Measurements from ENCODE around the gene MAJIN. TPM values are rescaled to one million over a fixed set of nuclear protein-coding genes. Genes with fewer than 3 reads are reported as not detected.

The MAJIN gene
- total and polyA plus RNA-seq, 11 donors = not detected

- Histone ChIP-seq H3K4me1 (no peaks in the 10 kb centered on the region), H3K27ac (no peak within 1 kb of the TSS), H3K36me3 (peaks cover 0 to 45% (median 37%) of the 10 kb centered on the region in 9 donors), H3K9me3 (no peaks in the 10 kb centered on the region), H3K27me3 (no peaks in the 10 kb centered on the region), H3K4me3 (no peak within 1 kb of the TSS)
- no peak for DNase-seq
- TF ChIP-seq POLR2A (IDR thresholded peaks at IDR 0.05) = no peak
- no peak for TF ChIP-seq CTCF (IDR thresholded peaks at IDR 0.05)
- intact Hi-C loops (cut with DNase I) = no loop called here
- peak in 2 of 4 donors; percentile 17 to 28 for ATAC-seq
- 68 to 74% (median 71%) methylated on average over 11 to 14 of the region's 14 CpGs for WGBS, 4 donors
Observed at GRCh38 chr11:64935359-64936081, 36.4 kb downstream of the MAJIN start, which contains the start of gene GPHA2. Gene GPHA2, minus strand, starts transcription at chr11:64935893. Its CDS starts 433 bp downstream, at chr11:64935460.

GRCh38 chr11:64934682-64935358, 37.1 kb downstream of the MAJIN start:
- Histone ChIP-seq H3K4me3 (no peak overlapping the region), H3K4me1 (no peaks in the 10 kb centered on the region), H3K27me3 (no peaks in the 10 kb centered on the region), H3K36me3 (peaks cover 0 to 52% (median 44%) of the 10 kb centered on the region in 9 donors), H3K9me3 (no peaks in the 10 kb centered on the region), H3K27ac (no peak overlapping the region)
- DNase-seq (no peak), ATAC-seq (peak in 2 of 4 donors; percentile 18 to 27)
- 75 to 83% (median 81%) methylated on average over 21 to 27 of the region's 27 CpGs for WGBS, 4 donors
- no peak for TF ChIP-seq CTCF (IDR thresholded peaks at IDR 0.05)
- no peak for TF ChIP-seq POLR2A (IDR thresholded peaks at IDR 0.05)
- intact Hi-C loops (cut with DNase I) = no loop called here

- TF ChIP-seq POLR2A (IDR thresholded peaks at IDR 0.05) = no peak
- peak in 1 of 4 donors; percentile 6 for ATAC-seq
- WGBS, 4 donors = 89 to 95% (median 90%) methylated on average over 8 to 10 of the region's 10 CpGs
- Histone ChIP-seq H3K4me1 (no peaks in the 10 kb centered on the region), H3K27me3 (no peaks in the 10 kb centered on the region), H3K27ac (no peak overlapping the region), H3K36me3 (peaks cover 0 to 59% (median 51%) of the 10 kb centered on the region in 9 donors), H3K9me3 (no peaks in the 10 kb centered on the region), H3K4me3 (no peak overlapping the region)
- no peak for DNase-seq
- intact Hi-C loops (cut with DNase I) = no loop called here
Observed at GRCh38 chr11:64933935-64934681, 37.8 kb downstream of the MAJIN start.

GRCh38 chr11:64933213-64933934, 38.5 kb downstream of the MAJIN start:
- Histone ChIP-seq H3K4me3 (no peak overlapping the region), H3K27ac (no peak overlapping the region), H3K9me3 (no peaks in the 10 kb centered on the region), H3K4me1 (no peaks in the 10 kb centered on the region), H3K27me3 (no peaks in the 10 kb centered on the region), H3K36me3 (peaks cover 0 to 65% (median 58%) of the 10 kb centered on the region in 9 donors)
- no peak for DNase-seq
- intact Hi-C loops (cut with DNase I) = no loop called here
- no peak for TF ChIP-seq CTCF (IDR thresholded peaks at IDR 0.05)
- TF ChIP-seq POLR2A (IDR thresholded peaks at IDR 0.05) = no peak
- no peak for ATAC-seq
- 85 to 90% (median 88%) methylated on average over 6 to 12 of the region's 12 CpGs for whole genome bisulfite sequencing, 4 donors

Measured in heart left ventricle (tissue), 16 donors.